CD4-positive, CD25-positive, alpha-beta regulatory T cell (primary cell): ENCODE data around the gene LRIF1. TPM values are rescaled to one million over a fixed set of nuclear protein-coding genes. Genes with fewer than 3 reads are reported as not detected.

Experiments
- polyA plus RNA-seq, 4 donors: library from polyadenylated mRNA; unstranded; fragments of 300-500 nt; fragmentation: Illumina TruSeq; gene quantifications; one replicate each; pipeline ENCODE4 v1.2.3, GENCODE V29; 2021
- total RNA-seq: library from RNA; stranded (reverse); gene quantifications from one replicate; pipeline ENCODE4 v1.2.3, GENCODE V29; 2022

The LRIF1 gene
- total and polyA plus RNA-seq, 5 donors from 2014 or later: 3.6 to 21.1 (median 17.5) TPM

Other genes starting within 250 kb of the LRIF1 start
- 397 TPM for gene CD53, start 90.8 kb downstream of the LRIF1 start, total RNA-seq
- 1,000 to 10,000 TPM; 1,052 to 1,251 (median 1,177) TPM for gene CD53, start 90.8 kb downstream of the LRIF1 start, polyA plus RNA-seq
- 37.2 TPM for gene DRAM2, start 176.2 kb upstream of the LRIF1 start, total RNA-seq
- gene DRAM2, start 176.2 kb upstream of the LRIF1 start, polyA plus RNA-seq: 100 to 1,000 TPM in 1 of 4 donors, 10 to 100 TPM in 3; 86.7 to 112 (median 95.9) TPM
- gene CEPT1, start 176.3 kb upstream of the LRIF1 start, total RNA-seq: 22.6 TPM
- gene CEPT1, start 176.3 kb upstream of the LRIF1 start, polyA plus RNA-seq: 10 to 100 TPM; 19.9 to 37.5 (median 27.7) TPM
- gene DENND2D, start 236.7 kb upstream of the LRIF1 start, total RNA-seq: 83.8 TPM
- gene DENND2D, start 236.7 kb upstream of the LRIF1 start, polyA plus RNA-seq: 100 to 1,000 TPM in 3 of 4 donors, 10 to 100 TPM in 1; 85.6 to 196 (median 119) TPM